Spleen (tissue), 11 donors: ENCODE measurements around the gene CACNA2D1. TPM values are rescaled to one million over a fixed set of nuclear protein-coding genes. Genes with fewer than 3 reads are reported as not detected.
A peak's percentile ranks its signal among the peaks of the same experiment; 100 is the strongest.

ENCODE experiments used
- DNase-seq: peaks from one replicate; pipeline ENCODE4 v3.0.0-alpha.2; 2020
- H3K27ac ChIP-seq, 8 donors: fragments of 200-600 bp; sonication (generic) in 7 of 8; 1 replicate in 4 of 8; 2 replicates in 4 of 8; pipeline versions ENCODE4 v1.5.0 to v1.8.0; 2016 to 2021; ENCODE audit warnings: inconsistent platforms in 4 of 8, mild to moderate bottlenecking in 4 of 8, moderate library complexity in 1 of 8
- H3K27me3 ChIP-seq, 7 donors: fragments of 200-600 bp; sonication (generic) in 6 of 7; replicated peaks in 1 of 7; 1 replicate in 4 of 7; 2 replicates in 3 of 7; pipeline versions ENCODE4 v1.5.0 to v1.8.0; 2016 to 2021; ENCODE audit warnings: inconsistent platforms in 3 of 7, mild to moderate bottlenecking in 1 of 7
- H3K36me3 ChIP-seq, 6 donors: fragments of 200-600 bp; sonication (generic) in 5 of 6; 1 replicate in 4 of 6; 2 replicates in 2 of 6; pipeline versions ENCODE4 v1.5.0 to v1.8.0; 2016 to 2021; ENCODE audit warnings: inconsistent platforms in 2 of 6
- H3K4me1 ChIP-seq, 6 donors: fragments of 200-600 bp; sonication (generic) in 5 of 6; 1 replicate in 3 of 6; 2 replicates in 3 of 6; pipeline versions ENCODE4 v1.5.0 to v1.8.0; 2016 to 2021; ENCODE audit warnings: inconsistent platforms in 3 of 6
- H3K4me3 ChIP-seq, 8 donors: fragments of 200-600 bp; sonication (generic) in 7 of 8; 1 replicate in 4 of 8; 2 replicates in 4 of 8; pipeline versions ENCODE4 v1.5.0 to v1.8.0; 2016 to 2021; ENCODE audit warnings: inconsistent platforms in 4 of 8, mild to moderate bottlenecking in 4 of 8, moderate library complexity in 2 of 8
- H3K9me3 ChIP-seq, 8 donors: fragments of 200-600 bp; sonication (generic) in 7 of 8; 1 replicate in 4 of 8; 2 replicates in 4 of 8; pipeline versions ENCODE4 v1.5.0 to v1.8.0; 2016 to 2021; ENCODE audit warnings: inconsistent platforms in 4 of 8
- CTCF ChIP-seq, 11 experiments: fragments of 200-600 bp in 7 of 11; fragments of 450-650 bp in 4 of 11; sonication (generic) in 4 of 11; IDR thresholded peaks in 8 of 11; conservative IDR thresholded peaks in 3 of 11; 1 replicate in 7 of 11; 2 replicates in 4 of 11; pipeline versions ENCODE4 v1.4.0 to v1.8.0; 2016 to 2021; ENCODE audit warnings: antibody characterized with exemption in 11 of 11, inconsistent platforms in 4 of 11, mild to moderate bottlenecking in 1 of 11
- POLR2A ChIP-seq, 3 donors: fragments of 450-650 bp; IDR thresholded peaks; one replicate each; pipeline ENCODE4 v1.5.1; 2017; ENCODE audit warnings: antibody characterized with exemption in 3 of 3, mild to moderate bottlenecking in 1 of 3
- POLR2AphosphoS5 ChIP-seq, 3 donors: sonication (generic); formaldehyde crosslinking; IDR thresholded peaks; one replicate each; pipeline ENCODE4 v1.5.1; 2017; ENCODE audit warnings: antibody characterized with exemption in 3 of 3
- WGBS, 5 donors: extraction: QIAGEN DNeasy Blood & Tissue Kit in 3 of 5; methylation state at CpG; one replicate each; pipeline versions ENCODE4 v1.1.5 to v1.1.7; 2013 to 2018; 5-methylcytosine and 5-hydroxymethylcytosine counted together
- intact Hi-C: fragments of 100-400 bp; cut with DNase I; formaldehyde crosslinking; loops from one replicate; pipeline ENCODE4 v1.15.0; 2023; ENCODE audit warnings: low total_unique reads
- polyA plus RNA-seq, 3 donors: library from polyadenylated mRNA; stranded (reverse); fragments of 200-250 nt; gene quantifications; one replicate each; pipeline ENCODE4 v1.2.1, GENCODE V29; 2013
- total RNA-seq, 7 donors: library from RNA; depleted of rRNA in 3 of 7; stranded (reverse); fragments of >200 nt in 3 of 7; fragmentation: NEBNext Ultra II Directional in 4 of 7; extraction: Animal tissue kit (Norgen Biotek cat#: 25700) in 4 of 7; gene quantifications; one replicate each; pipeline versions ENCODE4 v1.1.0 to v1.2.1, GENCODE V29; 2016 to 2021
- donor health status: healthy with polysubstance abuse.
- donor health status: DM: no; HTN: no; CAD: no; lungs with moderate emphysema.
- donor health status: DM: no; HTN: no; CAD: no.
- donor health status: Bipolar disorder and iron deficiency.
- donor health status: healthy.
- donor health status: DM: no; HTN: no; CAD: no.
- donor health status: DM: yes; HTN: yes; CAD: no.

The CACNA2D1 gene
- total and polyA plus RNA-seq, 10 donors, result 1.7 to 24.0 (median 15.2) TPM

GRCh38 chr7:82234457-82235049 is 209.0 kb downstream of the CACNA2D1 start:
- peak in 7 of 11 experiments; percentile 22 to 54 (median 38) for TF ChIP-seq CTCF (IDR thresholded peaks at IDR 0.05 in 8 of 11, conservative IDR thresholded peaks at IDR 0.05 in 3 of 11)
- no peak for TF ChIP-seq POLR2A (IDR thresholded peaks at IDR 0.05)
- WGBS, 5 donors, result 49 to 61% (median 55%) methylated on average over 4 of the region's 4 CpGs
- H3K27me3 ChIP-seq, result no peaks in the 10 kb centered on the region
- intact Hi-C loops, result loop anchor here (5.0 to 10.0 kb wide), 2 partner anchors 258 to 340 kb away; no protein-coding TSS in a partner anchor
- H3K4me3 ChIP-seq, result no peak overlapping the region
- H3K27ac ChIP-seq, result no peak overlapping the region
- no peaks in the 10 kb centered on the region for H3K9me3 ChIP-seq
- DNase-seq, result no peak
- no peaks in the 10 kb centered on the region for H3K4me1 ChIP-seq
- no peaks in the 10 kb centered on the region for H3K36me3 ChIP-seq

DNA sequence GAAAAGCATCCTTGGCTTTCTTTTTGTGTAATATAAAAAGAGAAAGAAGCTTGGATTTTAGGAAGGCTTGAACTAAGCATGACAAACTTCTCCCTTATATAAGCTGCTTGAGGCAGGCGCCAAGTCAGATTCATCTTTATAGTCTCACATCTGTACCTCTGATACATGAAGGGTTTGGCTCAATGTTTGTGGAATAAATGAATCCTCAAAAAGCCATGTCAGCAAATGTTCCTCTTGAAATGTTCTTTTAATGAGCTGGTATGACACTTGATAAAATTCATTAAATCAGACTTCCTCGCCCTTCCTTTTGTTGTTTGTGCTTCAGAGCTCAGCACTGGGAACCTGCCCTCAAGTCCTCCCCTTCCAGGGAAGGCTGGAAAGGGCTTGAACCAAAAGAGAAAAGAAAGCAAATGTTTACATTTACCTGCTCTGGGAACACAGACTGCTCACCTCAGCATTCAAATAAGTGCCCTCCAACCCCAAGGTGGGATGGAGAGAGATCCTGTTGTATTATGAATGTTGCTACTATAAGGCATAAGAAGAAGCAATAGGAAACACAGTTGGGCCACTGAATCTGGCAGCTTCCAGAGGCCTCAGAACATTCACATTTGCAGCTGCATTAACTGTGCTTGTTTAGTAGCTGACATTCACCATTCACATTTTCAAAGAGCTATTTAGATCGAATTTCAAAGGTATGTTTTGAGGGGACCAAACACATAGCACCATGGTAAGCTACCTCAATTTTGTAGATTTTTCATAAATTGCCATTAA is 212.6 kb downstream of the CACNA2D1 start:
- Histone ChIP-seq H3K9me3 (peaks cover 0 to 7% (median 0%) of the 10 kb centered on the region in 8 donors), H3K4me1 (no peaks in the 10 kb centered on the region), H3K36me3 (no peaks in the 10 kb centered on the region), H3K27me3 (no peaks in the 10 kb centered on the region), H3K4me3 (no peak overlapping the region), H3K27ac (no peak overlapping the region)
- no peak for DNase-seq
- TF ChIP-seq POLR2A (IDR thresholded peaks at IDR 0.05) (no peak), CTCF (IDR thresholded peaks at IDR 0.05 in 8 of 11, conservative IDR thresholded peaks at IDR 0.05 in 3 of 11) (no peak), POLR2AphosphoS5 (IDR thresholded peaks at IDR 0.05) (no peak)
- intact Hi-C loops, result loop anchor here (5.0 to 10.0 kb wide), 2 partner anchors 261 to 344 kb away; no protein-coding TSS in a partner anchor
- 79 to 84% (median 81%) methylated on average over 3 of the region's 3 CpGs for WGBS, 5 donors

- intact Hi-C loops, result no loop called here
- no peak for DNase-seq
- no peak overlapping the region for H3K4me3 ChIP-seq
- peaks cover 0 to 7% (median 0%) of the 10 kb centered on the region in 8 donors for H3K9me3 ChIP-seq
- no peaks in the 10 kb centered on the region for H3K4me1 ChIP-seq
- WGBS, 5 donors, result 87 to 97% (median 92%) methylated on average over 2 of the region's 2 CpGs
- no peaks in the 10 kb centered on the region for H3K27me3 ChIP-seq
- no peak for TF ChIP-seq POLR2A (IDR thresholded peaks at IDR 0.05)
- TF ChIP-seq POLR2AphosphoS5 (IDR thresholded peaks at IDR 0.05), result no peak
- TF ChIP-seq CTCF (IDR thresholded peaks at IDR 0.05 in 8 of 11, conservative IDR thresholded peaks at IDR 0.05 in 3 of 11), result no peak
- no peaks in the 10 kb centered on the region for H3K36me3 ChIP-seq
- no peak overlapping the region for H3K27ac ChIP-seq
Measured at GRCh38 chr7:82229164-82229563, 214.4 kb downstream of the CACNA2D1 start.

DNA sequence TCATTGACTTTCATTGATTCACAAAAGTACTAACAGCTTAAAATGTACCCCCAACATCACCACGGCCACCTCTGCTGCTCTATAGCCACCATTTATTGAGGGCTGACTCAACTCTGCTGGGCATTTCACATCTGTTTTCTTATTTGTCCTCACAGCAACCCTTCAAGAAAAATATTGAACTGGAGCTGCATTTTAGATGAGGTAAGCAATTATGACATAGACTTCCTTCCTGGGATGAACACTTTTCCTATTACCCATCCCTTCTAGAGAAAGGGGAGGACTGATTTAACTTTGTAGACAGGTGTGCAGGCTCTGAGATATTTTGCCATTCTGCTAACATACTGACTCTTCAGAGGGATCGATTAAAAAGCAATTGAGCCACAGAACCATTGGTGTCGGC is 217.4 kb downstream of the CACNA2D1 start:
- Histone ChIP-seq H3K36me3 (no peaks in the 10 kb centered on the region), H3K9me3 (peaks cover 0 to 7% (median 0%) of the 10 kb centered on the region in 8 donors), H3K27me3 (no peaks in the 10 kb centered on the region), H3K27ac (no peak overlapping the region), H3K4me3 (no peak overlapping the region), H3K4me1 (no peaks in the 10 kb centered on the region)
- WGBS, 5 donors, result 83 to 94% (median 89%) methylated on average over 3 of the region's 3 CpGs
- DNase-seq, result no peak
- intact Hi-C loops, result no loop called here
- TF ChIP-seq POLR2A (IDR thresholded peaks at IDR 0.05), result no peak
- TF ChIP-seq POLR2AphosphoS5 (IDR thresholded peaks at IDR 0.05), result no peak
